DMS79 treated with DMSO at 0.1 percent for 48 hours (cell line): Measurements from ENCODE around the gene GPBP1.
"Not testable (repeated sequence)": the region's sequence is repeated elsewhere in the genome, so short reads cannot be mapped to it uniquely, and the experiment has no call there.

Experiments
- DNase-seq: peaks from one replicate; lab custom pipeline; 2025; lab: John Stamatoyannopoulos, UW

Gene GPBP1

DNA sequence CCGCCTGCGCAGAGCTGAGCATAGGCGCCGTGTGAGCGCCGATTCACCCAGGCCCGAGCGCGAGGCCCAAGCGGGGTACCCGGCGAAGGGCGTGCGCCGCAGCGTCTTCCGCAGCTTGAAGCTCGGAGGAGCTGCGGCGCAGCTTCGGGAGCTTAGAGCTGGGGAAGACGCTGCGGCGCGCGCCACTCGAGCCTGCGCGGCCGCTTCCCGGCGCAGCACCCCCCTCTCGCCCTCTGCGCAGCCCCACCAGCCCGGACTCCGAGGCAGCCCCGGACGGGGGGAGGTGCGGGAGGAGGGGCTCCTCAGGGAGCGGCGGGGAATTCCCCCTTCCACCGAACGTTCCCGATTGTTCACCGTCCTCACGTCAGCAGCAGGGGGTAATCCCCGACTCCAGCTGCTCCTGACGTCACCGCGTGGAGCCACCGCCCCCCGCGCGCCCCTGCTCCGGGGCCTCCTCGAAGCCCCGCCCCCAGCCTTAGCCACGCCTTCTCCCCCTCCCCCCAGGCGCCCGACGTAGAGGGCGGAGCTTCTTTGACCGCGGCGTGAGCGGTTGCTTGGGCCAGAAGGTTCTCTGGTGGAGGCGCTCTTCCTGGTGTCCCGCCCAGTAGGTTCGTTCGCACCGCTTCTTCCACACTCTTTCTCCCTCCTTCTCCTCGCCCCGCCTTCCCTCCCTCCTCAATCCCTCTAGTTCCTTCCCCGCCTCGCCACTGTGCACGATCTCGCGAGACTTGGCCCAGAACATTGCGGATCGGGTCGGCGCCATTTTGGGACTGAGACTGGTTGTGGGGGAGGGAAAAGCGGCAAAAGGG, at the start of gene GPBP1:
GPBP1 (plus strand) TSS at position 741 of the 809 bp plus-strand sequence. CDS start 40,072 bp downstream, outside the sequence.
- DNase-seq: peak; percentile 89

GRCh38 chr5:57128325-57128724, 45.5 kb upstream of the GPBP1 start:
- no peak for DNase-seq

DNA sequence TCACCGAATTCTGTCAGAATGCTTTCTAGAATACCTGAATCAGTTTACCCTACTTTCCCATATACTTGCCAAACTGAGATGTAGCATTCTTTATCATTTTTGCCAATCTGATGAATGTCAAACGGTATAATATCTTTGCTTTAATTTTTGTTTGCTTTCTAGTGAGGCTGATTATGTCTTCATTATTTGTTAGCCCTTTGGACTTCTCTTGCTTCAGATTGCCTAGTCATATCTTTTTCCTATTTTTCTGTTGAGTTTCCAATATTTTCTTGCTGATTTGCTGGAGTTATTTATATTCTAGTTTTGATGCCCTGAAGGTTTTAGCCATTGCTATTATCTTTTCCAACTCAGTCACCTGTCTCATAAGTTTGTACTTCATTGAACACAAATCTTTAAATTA, 40.3 kb upstream of the GPBP1 start:
- no peak for DNase-seq

GRCh38 chr5:57137401-57137800, 36.5 kb upstream of the GPBP1 start:
- no peak for DNase-seq

GRCh38 chr5:57152316-57152715, 21.5 kb upstream of the GPBP1 start:
- DNase-seq: no peak

GRCh38 chr5:57155033-57155432, 18.8 kb upstream of the GPBP1 start:
- DNase-seq: no peak

DNA sequence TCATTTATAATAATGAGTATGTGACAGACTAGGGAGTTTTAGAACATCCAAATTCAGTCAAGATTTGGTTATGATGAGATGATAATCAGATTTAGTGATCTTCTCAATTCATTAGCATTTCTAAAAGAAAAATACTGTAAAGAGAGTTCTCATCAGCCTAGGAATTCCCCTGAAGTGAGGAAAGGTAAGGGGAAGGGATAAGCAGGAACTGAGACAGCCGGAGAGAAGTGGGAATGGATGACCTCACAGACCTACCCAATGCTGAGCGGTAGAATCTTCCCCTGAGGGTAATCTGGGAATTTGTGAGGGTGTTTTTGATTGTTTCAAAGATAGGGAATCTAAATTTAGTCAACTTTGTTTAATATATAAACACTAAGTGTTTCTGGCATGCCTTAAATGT, 16.7 kb upstream of the GPBP1 start:
- no peak for DNase-seq

DNA sequence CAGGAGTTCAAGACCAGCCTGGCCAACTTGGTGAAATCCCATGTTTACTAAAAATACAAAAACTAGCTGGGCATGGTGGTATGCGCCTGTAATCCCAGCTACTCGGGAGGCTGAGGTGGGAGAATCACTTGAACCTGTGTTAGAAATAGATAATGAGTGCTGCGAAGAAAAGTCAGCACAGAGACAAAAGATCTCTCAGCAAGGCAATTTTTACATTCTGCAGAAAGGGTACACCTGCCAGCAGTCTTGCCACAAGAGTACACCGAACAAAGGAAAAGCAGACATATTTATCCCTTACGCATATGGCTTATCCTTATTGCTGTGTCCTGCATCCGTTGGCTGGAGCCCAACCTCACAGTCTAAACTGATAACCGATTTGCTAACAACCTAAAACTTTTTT, 16.2 kb upstream of the GPBP1 start:
- DNase-seq: no peak

- no peak for DNase-seq
These were observed 10.3 kb upstream of the GPBP1 start for GRCh38 chr5:57163553-57164006.

- no peak for DNase-seq
These were observed 9.7 kb upstream of the GPBP1 start for GRCh38 chr5:57164124-57164523.

DNA sequence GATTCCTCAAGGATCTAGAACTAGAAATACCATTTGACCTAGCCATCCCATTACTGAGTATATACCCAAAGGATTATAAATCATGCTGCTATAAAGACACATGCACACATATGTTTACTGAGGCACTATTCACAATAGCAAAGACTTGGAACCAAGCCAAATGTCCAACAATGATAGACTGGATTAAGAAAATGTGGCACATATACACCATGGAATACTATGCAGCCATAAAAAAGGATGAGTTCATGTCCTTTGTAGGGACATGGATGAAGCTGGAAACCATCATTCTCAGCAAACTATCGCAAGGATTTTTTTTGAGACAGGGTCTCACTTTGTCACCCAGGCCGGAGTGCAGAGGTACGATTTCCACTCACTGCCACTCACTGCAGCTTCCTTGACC, 8.7 kb upstream of the GPBP1 start:
- DNase-seq: not testable (repeated sequence)

GRCh38 chr5:57166276-57166675, 7.6 kb upstream of the GPBP1 start:
- no peak for DNase-seq

DNA sequence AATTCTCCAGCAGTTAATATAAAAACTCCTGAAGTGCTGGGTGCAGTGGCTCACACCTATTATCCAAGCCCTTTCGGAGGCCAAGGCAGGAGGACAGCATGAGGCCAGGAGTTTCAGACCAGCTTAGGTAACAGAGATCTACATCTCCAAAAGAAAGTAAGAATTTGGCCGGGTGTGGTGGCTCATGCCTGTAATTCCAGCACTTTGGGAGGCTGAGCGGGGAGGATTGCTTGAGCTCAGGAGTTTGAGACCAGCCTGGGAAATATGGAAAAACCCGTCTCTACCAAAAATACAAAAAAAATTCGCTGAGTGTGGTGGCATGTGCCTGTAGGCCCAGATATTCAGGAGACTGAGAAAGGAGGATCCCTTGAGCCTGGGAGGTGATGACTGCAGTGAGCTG, 6.7 kb upstream of the GPBP1 start:
- no peak for DNase-seq

GRCh38 chr5:57170116-57170515, 3.7 kb upstream of the GPBP1 start:
- not testable (repeated sequence) for DNase-seq

DNA sequence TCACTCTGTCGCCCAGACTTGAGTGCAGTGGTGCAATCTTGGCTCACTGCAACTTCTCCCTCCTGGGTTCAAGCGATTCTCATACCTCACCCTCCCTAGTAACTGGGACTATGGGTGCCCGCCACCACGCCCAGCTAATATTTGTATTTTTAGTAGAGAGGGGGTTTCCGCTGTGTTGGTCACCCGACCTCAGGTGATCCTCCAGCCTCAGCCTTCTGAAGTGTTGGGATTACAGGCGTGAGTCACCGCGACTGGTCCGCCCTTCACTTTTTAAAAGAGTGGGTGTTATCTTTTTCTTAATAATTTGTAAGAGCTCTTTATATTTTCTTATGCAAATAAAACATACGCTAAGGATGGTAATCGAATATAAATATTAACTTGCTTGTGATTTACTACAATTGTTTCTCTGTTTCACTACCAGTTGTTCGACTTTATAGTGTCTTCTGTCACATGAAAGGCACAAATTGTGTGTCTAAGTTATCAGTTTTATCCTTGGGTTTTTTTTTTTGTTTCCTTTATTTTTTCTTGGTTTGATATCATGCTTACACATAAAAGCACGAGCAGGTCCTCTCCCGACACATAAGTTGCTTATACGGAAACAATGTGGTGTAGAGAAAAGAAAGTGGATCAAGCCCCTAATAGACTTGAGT, 1.9 kb upstream of the GPBP1 start:
- no peak for DNase-seq

GRCh38 chr5:57172466-57173318, 1.2 kb upstream of the GPBP1 start:
- DNase-seq: peak; percentile 24

- no peak for DNase-seq
These were observed 450 bp downstream of the GPBP1 start for GRCh38 chr5:57174128-57174889.

- DNase-seq: peak; percentile 8
These were observed 1.1 kb downstream of the GPBP1 start for GRCh38 chr5:57174890-57175510.

DNA sequence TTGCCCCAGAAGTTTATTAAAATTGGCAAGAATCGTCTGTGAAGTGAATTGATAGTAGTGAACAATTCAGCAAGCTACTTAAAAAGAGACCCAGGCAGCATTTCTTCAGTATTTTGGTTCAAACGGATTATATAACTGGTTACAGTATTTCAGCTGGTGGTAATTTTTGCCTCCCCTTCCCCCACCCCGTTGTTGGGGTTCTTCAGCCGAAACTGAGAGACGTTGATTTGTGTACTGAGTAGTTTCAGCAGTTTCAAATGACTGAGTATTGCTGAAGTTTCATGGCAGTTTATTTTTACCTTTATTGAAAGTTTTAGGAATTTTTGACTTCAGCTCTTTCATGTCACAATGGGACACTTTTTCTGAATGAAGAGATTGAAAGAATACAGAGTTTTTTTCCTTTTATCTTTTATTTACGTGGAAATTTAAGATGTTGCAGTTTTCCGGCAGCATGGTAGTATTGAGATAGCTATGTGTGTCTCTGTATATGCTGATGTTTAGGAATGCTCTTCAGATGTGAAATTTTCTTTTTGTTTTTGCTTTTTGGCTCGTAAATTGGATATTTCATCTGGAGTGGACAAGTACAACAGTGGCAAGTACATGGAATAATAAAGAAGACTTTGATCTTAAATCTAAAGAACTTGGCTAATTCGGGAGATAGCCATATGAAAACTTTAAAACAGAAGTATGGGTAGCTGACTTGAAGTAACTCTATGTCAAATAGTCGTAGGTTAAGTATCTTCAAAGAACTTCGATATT, 1.9 kb downstream of the GPBP1 start:
- DNase-seq: no peak

GRCh38 chr5:57176350-57176857, 2.5 kb downstream of the GPBP1 start:
- no peak for DNase-seq
